ENCODE data around the gene KIAA0753.

DNA sequence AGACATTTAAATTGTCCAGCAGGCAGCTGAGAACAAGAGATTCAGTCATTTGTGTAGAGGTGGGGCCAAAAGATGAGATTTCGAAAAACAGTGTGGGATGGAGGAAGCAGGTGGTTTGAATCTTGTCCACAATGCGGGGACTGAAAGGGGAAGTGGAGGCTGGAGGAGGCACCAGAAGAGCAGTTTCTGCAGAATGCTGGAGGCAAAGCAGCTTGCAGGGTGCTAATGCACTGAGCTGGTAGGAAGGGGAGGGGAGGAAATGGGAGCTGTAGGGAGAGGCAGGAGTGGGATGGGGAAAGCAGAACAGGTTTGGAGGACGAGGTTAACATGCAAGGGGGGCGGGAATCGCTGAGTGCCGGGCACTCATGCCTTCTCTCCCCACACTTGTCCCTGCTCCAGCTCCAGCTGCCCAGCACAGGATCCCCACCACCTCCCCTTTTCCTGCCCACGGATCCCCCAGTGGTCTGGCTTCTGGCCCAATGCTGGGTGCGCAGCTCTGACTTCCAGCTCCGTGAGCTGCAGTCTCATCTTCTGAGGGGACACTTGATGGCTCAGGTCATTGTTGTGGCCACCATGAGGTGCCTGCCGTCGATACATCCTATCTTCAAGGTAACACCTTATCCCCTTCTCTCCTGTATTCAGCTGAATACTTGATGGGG, 20.4 kb upstream of the KIAA0753 start:
- TF ChIP-seq, protein P1, sequence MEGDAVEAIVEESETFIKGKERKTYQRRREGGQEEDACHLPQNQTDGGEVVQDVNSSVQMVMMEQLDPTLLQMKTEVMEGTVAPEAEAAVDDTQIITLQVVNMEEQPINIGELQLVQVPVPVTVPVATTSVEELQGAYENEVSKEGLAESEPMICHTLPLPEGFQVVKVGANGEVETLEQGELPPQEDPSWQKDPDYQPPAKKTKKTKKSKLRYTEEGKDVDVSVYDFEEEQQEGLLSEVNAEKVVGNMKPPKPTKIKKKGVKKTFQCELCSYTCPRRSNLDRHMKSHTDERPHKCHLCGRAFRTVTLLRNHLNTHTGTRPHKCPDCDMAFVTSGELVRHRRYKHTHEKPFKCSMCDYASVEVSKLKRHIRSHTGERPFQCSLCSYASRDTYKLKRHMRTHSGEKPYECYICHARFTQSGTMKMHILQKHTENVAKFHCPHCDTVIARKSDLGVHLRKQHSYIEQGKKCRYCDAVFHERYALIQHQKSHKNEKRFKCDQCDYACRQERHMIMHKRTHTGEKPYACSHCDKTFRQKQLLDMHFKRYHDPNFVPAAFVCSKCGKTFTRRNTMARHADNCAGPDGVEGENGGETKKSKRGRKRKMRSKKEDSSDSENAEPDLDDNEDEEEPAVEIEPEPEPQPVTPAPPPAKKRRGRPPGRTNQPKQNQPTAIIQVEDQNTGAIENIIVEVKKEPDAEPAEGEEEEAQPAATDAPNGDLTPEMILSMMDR (IDR thresholded peaks at IDR 0.05; ENCODE audit: insufficient read depth, low read length, poor library complexity, severe bottlenecking): no peak
- no peak for TF ChIP-seq EZH2phosphoT487 (conservative IDR thresholded peaks at IDR 0.05; ENCODE audit: low read length)
